Measurements from ENCODE around the gene MLLT6. TPM values are rescaled to one million over a fixed set of nuclear protein-coding genes. Genes with fewer than 3 reads are reported as not detected.
A peak's percentile ranks its signal among the peaks of the same experiment; 100 is the strongest.

Gene MLLT6
- total RNA-seq, 4 donors from 2014 or later: 46.1 to 85.0 (median 54.0) TPM

GRCh38 chr17:38751144-38751807 lies 46.2 kb downstream of the MLLT6 start:
- 3 to 7% methylated on average over 10 of the region's 10 CpGs for WGBS, 2 donors
- TF ChIP-seq CTCF (IDR thresholded peaks at IDR 0.05): no peak
- no peak for TF ChIP-seq POLR2A (IDR thresholded peaks at IDR 0.05)
- intact Hi-C loops (cut with DNase I; ENCODE audit: low total_unique reads): no loop called here
- no peak overlapping the region for H3K4me3 ChIP-seq (ENCODE audit: low read depth, poor library complexity, severe bottlenecking)
- no peak for DNase-seq (ENCODE audit: low spot score in 2 of 2)

- TF ChIP-seq CTCF (IDR thresholded peaks at IDR 0.05) (no peak), POLR2A (IDR thresholded peaks at IDR 0.05) (no peak)
- 0% methylated on average over 44 of the region's 44 CpGs for WGBS, 2 donors
- peak overlapping the region; percentile 58 for H3K4me3 ChIP-seq (ENCODE audit: low read depth, poor library complexity, severe bottlenecking)
- peak; percentile 89 to 97 for DNase-seq (ENCODE audit: low spot score in 2 of 2)
- intact Hi-C loops (cut with DNase I; ENCODE audit: low total_unique reads): no loop called here
Measured at GRCh38 chr17:38751808-38752307, 46.8 kb downstream of the MLLT6 start.

- intact Hi-C loops (cut with DNase I; ENCODE audit: low total_unique reads): no loop called here
- H3K4me3 ChIP-seq (ENCODE audit: low read depth, poor library complexity, severe bottlenecking): peak within 1 kb of the TSS; percentile 96
- TF ChIP-seq CTCF (IDR thresholded peaks at IDR 0.05) (no peak), POLR2A (IDR thresholded peaks at IDR 0.05) (no peak)
- DNase-seq (ENCODE audit: low spot score in 2 of 2): peak; percentile 99 to 100
- 0% methylated on average over 40 to 44 of the region's 44 CpGs for WGBS, 2 donors
Measured at GRCh38 chr17:38752308-38753070, 47.4 kb downstream of the MLLT6 start, which contains the start of gene PSMB3. Gene PSMB3 (plus strand): TSS chr17:38752741. CDS start chr17:38752827, 86 bp downstream.

GRCh38 chr17:38753071-38753506 lies 48.0 kb downstream of the MLLT6 start:
- TF ChIP-seq POLR2A (IDR thresholded peaks at IDR 0.05) (no peak), CTCF (IDR thresholded peaks at IDR 0.05) (no peak)
- peak in 1 of 2 donors; percentile 85 for DNase-seq (ENCODE audit: low spot score in 2 of 2)
- 10 to 17% methylated on average over 12 to 18 of the region's 22 CpGs for WGBS, 2 donors
- intact Hi-C loops (cut with DNase I; ENCODE audit: low total_unique reads): no loop called here
- peak overlapping the region; percentile 96 for H3K4me3 ChIP-seq (ENCODE audit: low read depth, poor library complexity, severe bottlenecking)

GRCh38 chr17:38761612-38762011 lies 56.5 kb downstream of the MLLT6 start:
- DNase-seq (ENCODE audit: low spot score in 2 of 2): no peak
- 70 to 90% methylated on average over 4 of the region's 4 CpGs for WGBS, 2 donors

More at GRCh38 chr17:38761612-38762011, 56.5 kb downstream of the MLLT6 start:
- intact Hi-C loops (cut with DNase I; ENCODE audit: low total_unique reads): no loop called here
- TF ChIP-seq POLR2A (IDR thresholded peaks at IDR 0.05) (no peak), CTCF (IDR thresholded peaks at IDR 0.05) (no peak)
- H3K4me3 ChIP-seq (ENCODE audit: low read depth, poor library complexity, severe bottlenecking): no peak overlapping the region

Measured in lower leg skin (tissue), 4 donors.